ENCODE data around the gene PRRT1B.

DNA sequence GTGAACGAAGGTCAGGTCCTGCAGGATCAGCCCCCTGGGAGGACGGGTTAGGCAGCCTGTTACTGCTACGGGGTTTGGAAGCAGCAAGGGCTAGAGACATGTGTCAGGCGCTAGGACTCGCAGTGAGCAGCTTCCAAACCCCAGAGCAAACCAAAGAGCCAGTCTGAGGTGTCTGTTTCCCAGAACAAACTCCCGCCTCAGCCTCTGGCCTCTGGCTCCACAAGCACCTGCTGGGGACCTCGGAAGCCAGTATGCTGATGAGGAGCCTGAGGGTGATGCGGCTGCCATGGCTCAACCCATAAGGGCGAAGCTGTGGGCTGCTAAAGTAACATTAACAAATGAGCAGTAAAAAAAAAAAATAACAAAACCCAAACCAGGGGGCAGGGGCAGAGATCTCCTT, 35.0 kb downstream of the PRRT1B start:
- TF ChIP-seq, protein P1, sequence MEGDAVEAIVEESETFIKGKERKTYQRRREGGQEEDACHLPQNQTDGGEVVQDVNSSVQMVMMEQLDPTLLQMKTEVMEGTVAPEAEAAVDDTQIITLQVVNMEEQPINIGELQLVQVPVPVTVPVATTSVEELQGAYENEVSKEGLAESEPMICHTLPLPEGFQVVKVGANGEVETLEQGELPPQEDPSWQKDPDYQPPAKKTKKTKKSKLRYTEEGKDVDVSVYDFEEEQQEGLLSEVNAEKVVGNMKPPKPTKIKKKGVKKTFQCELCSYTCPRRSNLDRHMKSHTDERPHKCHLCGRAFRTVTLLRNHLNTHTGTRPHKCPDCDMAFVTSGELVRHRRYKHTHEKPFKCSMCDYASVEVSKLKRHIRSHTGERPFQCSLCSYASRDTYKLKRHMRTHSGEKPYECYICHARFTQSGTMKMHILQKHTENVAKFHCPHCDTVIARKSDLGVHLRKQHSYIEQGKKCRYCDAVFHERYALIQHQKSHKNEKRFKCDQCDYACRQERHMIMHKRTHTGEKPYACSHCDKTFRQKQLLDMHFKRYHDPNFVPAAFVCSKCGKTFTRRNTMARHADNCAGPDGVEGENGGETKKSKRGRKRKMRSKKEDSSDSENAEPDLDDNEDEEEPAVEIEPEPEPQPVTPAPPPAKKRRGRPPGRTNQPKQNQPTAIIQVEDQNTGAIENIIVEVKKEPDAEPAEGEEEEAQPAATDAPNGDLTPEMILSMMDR (IDR thresholded peaks at IDR 0.05), result no peak
- TF ChIP-seq POLR2A (IDR thresholded peaks at IDR 0.05), result no peak
